ENCODE data around the gene DDX24.

- TF ChIP-seq CTCF (IDR thresholded peaks at IDR 0.05; ENCODE audit: control extremely low read depth in 1 of 3, insufficient read depth in 1 of 3, low read depth in 1 of 3, low read length in 3 of 3) (no peak), CEBPB (IDR thresholded peaks at IDR 0.05; ENCODE audit: low read depth, low read length) (no peak), POLR2A (IDR thresholded peaks at IDR 0.05; ENCODE audit: control extremely low read depth in 1 of 2, low read depth in 2 of 2, low read length in 2 of 2) (no peak), EZH2 (IDR thresholded peaks at IDR 0.05; ENCODE audit: low read depth, low read length, severe bottlenecking) (no peak), USF2 (IDR thresholded peaks at IDR 0.05; ENCODE audit: low read length) (no peak), TAF1 (IDR thresholded peaks at IDR 0.05; ENCODE audit: low read depth, low read length) (no peak), SIN3A (conservative IDR thresholded peaks at IDR 0.05 in 1 of 2, IDR thresholded peaks at IDR 0.05 in 1 of 2; ENCODE audit: low read depth in 1 of 2, low read length in 2 of 2) (no peak), KDM1A (IDR thresholded peaks at IDR 0.05; ENCODE audit: borderline replicate concordance, low read length) (no peak), SP2 (IDR thresholded peaks at IDR 0.05; ENCODE audit: low read length) (no peak), EGR1 (IDR thresholded peaks at IDR 0.05; ENCODE audit: borderline replicate concordance, low read depth, low read length) (no peak), RFX5 (IDR thresholded peaks at IDR 0.05; ENCODE audit: borderline replicate concordance, low read depth, low read length) (no peak), RAD21 (IDR thresholded peaks at IDR 0.05 in 1 of 2, conservative IDR thresholded peaks at IDR 0.05 in 1 of 2; ENCODE audit: low read depth in 2 of 2, low read length in 2 of 2) (no peak), ATF2 (IDR thresholded peaks at IDR 0.05; ENCODE audit: low read length) (no peak)
These were observed 35.9 kb downstream of the DDX24 start for GRCh38 chr14:94045101-94045500.
